ENCODE measurements around the gene ANKRD42. TPM values are rescaled to one million over a fixed set of nuclear protein-coding genes. Genes with fewer than 3 reads are reported as not detected.

The ANKRD42 gene
- total and polyA plus RNA-seq, 2 donors (not counting 3 experiments of a cell fraction or from before 2014, with no cell fraction given): 3.3 to 6.6 TPM

DNA sequence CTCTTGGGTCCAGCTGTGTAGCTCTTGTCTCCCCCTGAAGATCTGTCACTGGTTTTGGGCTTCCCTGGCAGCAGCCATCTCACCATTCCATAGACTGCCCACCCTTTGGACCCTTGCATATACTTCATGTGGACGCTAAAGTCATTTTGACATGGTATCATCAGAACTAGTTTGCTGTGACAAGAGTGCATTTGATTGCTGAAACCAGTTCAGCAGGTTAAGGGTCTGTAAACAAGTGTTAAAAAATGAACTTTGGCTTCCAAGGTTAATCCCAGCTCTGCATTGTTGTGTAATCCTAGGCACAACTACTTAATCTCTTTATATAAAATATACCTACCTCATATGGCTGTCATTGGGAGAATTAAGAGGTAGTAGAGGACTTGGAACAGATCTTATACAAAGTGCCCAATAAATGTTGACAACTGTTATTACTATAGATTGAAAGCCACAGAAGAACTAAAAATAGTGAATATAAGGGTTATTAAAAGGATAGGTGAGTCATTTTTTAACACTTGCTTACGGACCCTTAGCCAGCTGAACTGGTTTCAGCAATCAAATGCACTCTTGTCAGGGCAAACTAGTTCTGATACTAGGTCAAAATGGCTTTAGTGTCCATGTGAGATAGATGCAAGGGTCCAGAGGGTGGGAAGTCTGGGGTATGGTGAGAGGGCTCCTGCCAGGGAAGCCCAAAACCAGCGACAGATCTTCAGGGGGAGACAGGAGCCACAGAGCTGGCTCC is 63.3 kb downstream of the ANKRD42 start:
- H3K4me2 ChIP-seq (ENCODE audit: insufficient read depth, low read length): no peak overlapping the region
- peaks cover 5% of the 10 kb centered on the region in 2 experiments for H3K36me3 ChIP-seq (ENCODE audit: control insufficient read depth in 2 of 2, extremely low read depth in 1 of 2, insufficient read depth in 2 of 2, low read length in 2 of 2)
- no peaks in the 10 kb centered on the region for H3K9me3 ChIP-seq (replicated peaks; ENCODE audit: control insufficient read depth, insufficient read depth, low read length)
- POLR2A ChIA-PET: no interaction called here
- no peaks in the 10 kb centered on the region for H4K20me1 ChIP-seq (replicated peaks; ENCODE audit: control insufficient read depth, extremely low read depth, insufficient read depth, low read length)
- H3K9me1 ChIP-seq (replicated peaks; ENCODE audit: control insufficient read depth, extremely low read depth, insufficient read depth, low read length): no peaks in the 10 kb centered on the region
- DNase-seq (ENCODE audit: low read depth, low spot score) (no peak), FAIRE-seq (no peak)
- no TSS peak for BruUV-seq (replicated peaks)
- peaks cover 14% of the 10 kb centered on the region for H3K4me1 ChIP-seq (ENCODE audit: control insufficient read depth, extremely low read depth, insufficient read depth, low read length)
- intact Hi-C loops (cut with micrococcal nuclease): no loop called here
- dilution Hi-C loops (cut with MboI; ENCODE audit: extremely low pct_ligation_motif_present, low sequenced_read_pairs): no loop called here
- H3K9ac ChIP-seq (replicated peaks; ENCODE audit: extremely low read depth, insufficient read depth, low read length): no peak overlapping the region
- no peaks in the 10 kb centered on the region for H3K79me2 ChIP-seq (ENCODE audit: control insufficient read depth, insufficient read depth, low read length)
- H2AFZ ChIP-seq (ENCODE audit: low read depth, low read length): no peak overlapping the region
- TF ChIP-seq FOS (IDR thresholded peaks at IDR 0.05; ENCODE audit: borderline replicate concordance, insufficient read depth, low read length) (no peak), POLR2AphosphoS5 (IDR thresholded peaks at IDR 0.05; ENCODE audit: insufficient read depth, low read depth, low read length) (no peak), GATA2 (IDR thresholded peaks at IDR 0.05; ENCODE audit: insufficient read depth, insufficient read length, low read depth, low read length) (no peak), EZH2 (IDR thresholded peaks at IDR 0.05; ENCODE audit: borderline replicate concordance, low read depth, low read length, severe bottlenecking) (no peak), JUN (IDR thresholded peaks at IDR 0.05; ENCODE audit: borderline replicate concordance, insufficient read depth, insufficient read length, low read depth) (no peak), POLR2A (IDR thresholded peaks at IDR 0.05; ENCODE audit: low read depth, low read length) (no peak), MYC (IDR thresholded peaks at IDR 0.05; ENCODE audit: low read depth, low read length) (no peak)
- TF ChIP-seq, protein P1, sequence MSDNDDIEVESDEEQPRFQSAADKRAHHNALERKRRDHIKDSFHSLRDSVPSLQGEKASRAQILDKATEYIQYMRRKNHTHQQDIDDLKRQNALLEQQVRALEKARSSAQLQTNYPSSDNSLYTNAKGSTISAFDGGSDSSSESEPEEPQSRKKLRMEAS (IDR thresholded peaks at IDR 0.05; ENCODE audit: insufficient read depth, insufficient read length): no peak
- TF ChIP-seq, protein P2, sequence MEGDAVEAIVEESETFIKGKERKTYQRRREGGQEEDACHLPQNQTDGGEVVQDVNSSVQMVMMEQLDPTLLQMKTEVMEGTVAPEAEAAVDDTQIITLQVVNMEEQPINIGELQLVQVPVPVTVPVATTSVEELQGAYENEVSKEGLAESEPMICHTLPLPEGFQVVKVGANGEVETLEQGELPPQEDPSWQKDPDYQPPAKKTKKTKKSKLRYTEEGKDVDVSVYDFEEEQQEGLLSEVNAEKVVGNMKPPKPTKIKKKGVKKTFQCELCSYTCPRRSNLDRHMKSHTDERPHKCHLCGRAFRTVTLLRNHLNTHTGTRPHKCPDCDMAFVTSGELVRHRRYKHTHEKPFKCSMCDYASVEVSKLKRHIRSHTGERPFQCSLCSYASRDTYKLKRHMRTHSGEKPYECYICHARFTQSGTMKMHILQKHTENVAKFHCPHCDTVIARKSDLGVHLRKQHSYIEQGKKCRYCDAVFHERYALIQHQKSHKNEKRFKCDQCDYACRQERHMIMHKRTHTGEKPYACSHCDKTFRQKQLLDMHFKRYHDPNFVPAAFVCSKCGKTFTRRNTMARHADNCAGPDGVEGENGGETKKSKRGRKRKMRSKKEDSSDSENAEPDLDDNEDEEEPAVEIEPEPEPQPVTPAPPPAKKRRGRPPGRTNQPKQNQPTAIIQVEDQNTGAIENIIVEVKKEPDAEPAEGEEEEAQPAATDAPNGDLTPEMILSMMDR (IDR thresholded peaks at IDR 0.05; ENCODE audit: extremely low read depth in 1 of 2, insufficient read depth in 1 of 2, low read depth in 1 of 2, low read length in 2 of 2): no peak
- no peaks in the 10 kb centered on the region for H3K27me3 ChIP-seq (ENCODE audit: control insufficient read depth in 2 of 2, insufficient read depth in 2 of 2, low read length in 2 of 2)
- CTCF ChIA-PET: interaction anchor here (1.0 to 1.2 kb wide), 2 partner anchors 15 to 390 kb away, joined by 3 read pairs; no protein-coding TSS in a partner anchor
- no peak overlapping the region for H3K4me3 ChIP-seq (replicated peaks in 1 of 3; ENCODE audit: insufficient read depth in 1 of 3, low read depth in 1 of 3, low read length in 3 of 3)
- H3K27ac ChIP-seq (ENCODE audit: insufficient read depth, low read depth, low read length): no peak overlapping the region
